NCI-H2227 treated with DMSO at 0.1 percent for 48 hours (cell line): Measurements from ENCODE around the gene ARL14.

Experiments
- DNase-seq: peaks from one replicate; lab custom pipeline; 2025; lab: John Stamatoyannopoulos, UW

Gene ARL14

GRCh38 chr3:160676547-160677303, at the start of gene ARL14:
Gene ARL14 (plus strand): TSS chr3:160677160. CDS start chr3:160677347, 187 bp downstream.
- DNase-seq, result no peak

- no peak for DNase-seq
Measured at GRCh38 chr3:160629491-160629890, 47.5 kb upstream of the ARL14 start.

- no peak for DNase-seq
Measured at GRCh38 chr3:160633361-160634083, 43.4 kb upstream of the ARL14 start.

GRCh38 chr3:160635213-160635612, 41.7 kb upstream of the ARL14 start:
- no peak for DNase-seq

GRCh38 chr3:160637086-160637485, 39.9 kb upstream of the ARL14 start:
- DNase-seq, result no peak

GRCh38 chr3:160638184-160638583, 38.8 kb upstream of the ARL14 start:
- DNase-seq, result no peak

- DNase-seq, result no peak
Measured at GRCh38 chr3:160641665-160642309, 35.2 kb upstream of the ARL14 start.

- no peak for DNase-seq
Measured at GRCh38 chr3:160643994-160644393, 33.0 kb upstream of the ARL14 start.

- DNase-seq, result no peak
Measured at GRCh38 chr3:160644491-160644890, 32.5 kb upstream of the ARL14 start.

GRCh38 chr3:160648701-160649100, 28.3 kb upstream of the ARL14 start:
- DNase-seq, result no peak

- DNase-seq, result no peak
Measured at GRCh38 chr3:160649596-160649995, 27.4 kb upstream of the ARL14 start.

GRCh38 chr3:160653512-160653911, 23.4 kb upstream of the ARL14 start:
- no peak for DNase-seq

GRCh38 chr3:160660902-160661301, 16.1 kb upstream of the ARL14 start:
- no peak for DNase-seq

- DNase-seq, result peak; percentile 2
Measured at GRCh38 chr3:160661660-160662059, 15.3 kb upstream of the ARL14 start.

- DNase-seq, result no peak
Measured at GRCh38 chr3:160665231-160665630, 11.7 kb upstream of the ARL14 start.

- DNase-seq, result no peak
Measured at GRCh38 chr3:160665784-160666526, 11.0 kb upstream of the ARL14 start.

- no peak for DNase-seq
Measured at GRCh38 chr3:160667452-160667851, 9.5 kb upstream of the ARL14 start.

GRCh38 chr3:160668454-160668853, 8.5 kb upstream of the ARL14 start:
- no peak for DNase-seq

GRCh38 chr3:160671231-160671630, 5.7 kb upstream of the ARL14 start:
- no peak for DNase-seq

GRCh38 chr3:160671995-160672394, 5.0 kb upstream of the ARL14 start:
- DNase-seq, result no peak

GRCh38 chr3:160673188-160673587, 3.8 kb upstream of the ARL14 start:
- no peak for DNase-seq

- no peak for DNase-seq
Measured at GRCh38 chr3:160675566-160676124, 1.3 kb upstream of the ARL14 start.
